DND-41 (cell line): Measurements from ENCODE around the gene F7.

ENCODE experiments used
- CTCF ChIP-seq: IDR thresholded peaks from 2 replicates; pipeline ENCODE4 v1.5.1; 2012; ENCODE audit warnings: borderline replicate concordance, low read length, moderate library complexity, mild to moderate bottlenecking; ENCODE audit not compliant: poor library complexity, severe bottlenecking; ENCODE audit errors: extremely low read depth
- EZH2 ChIP-seq: IDR thresholded peaks from 3 replicates; pipeline ENCODE4 v1.6.1; 2012; ENCODE audit warnings: borderline replicate concordance, low read depth, mild to moderate bottlenecking, moderate library complexity, low read length, inconsistent platforms; ENCODE audit not compliant: severe bottlenecking

DNA sequence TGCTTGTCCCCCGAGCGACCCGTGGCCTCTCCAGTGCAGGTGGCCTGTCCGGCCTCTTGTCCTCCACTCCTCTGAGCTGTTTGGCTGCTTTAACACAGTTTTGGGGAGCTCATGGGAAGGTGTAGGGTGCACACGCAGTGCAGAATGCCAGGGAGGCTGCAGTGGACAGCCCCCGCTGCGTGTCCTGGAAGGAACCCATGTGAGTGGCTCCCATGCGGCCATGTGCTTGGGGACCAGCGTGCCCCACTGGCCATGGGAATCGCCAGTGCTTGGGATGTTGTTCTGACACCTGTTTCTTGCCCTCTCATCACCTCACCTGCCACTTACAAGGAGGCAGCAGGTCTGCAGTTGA is 22.6 kb upstream of the F7 start:
- no peak for TF ChIP-seq CTCF
- no peak for TF ChIP-seq EZH2
